Measurements from ENCODE around the gene LRCOL1.
A peak's percentile ranks its signal among the peaks of the same experiment; 100 is the strongest.

The LRCOL1 gene

DNA sequence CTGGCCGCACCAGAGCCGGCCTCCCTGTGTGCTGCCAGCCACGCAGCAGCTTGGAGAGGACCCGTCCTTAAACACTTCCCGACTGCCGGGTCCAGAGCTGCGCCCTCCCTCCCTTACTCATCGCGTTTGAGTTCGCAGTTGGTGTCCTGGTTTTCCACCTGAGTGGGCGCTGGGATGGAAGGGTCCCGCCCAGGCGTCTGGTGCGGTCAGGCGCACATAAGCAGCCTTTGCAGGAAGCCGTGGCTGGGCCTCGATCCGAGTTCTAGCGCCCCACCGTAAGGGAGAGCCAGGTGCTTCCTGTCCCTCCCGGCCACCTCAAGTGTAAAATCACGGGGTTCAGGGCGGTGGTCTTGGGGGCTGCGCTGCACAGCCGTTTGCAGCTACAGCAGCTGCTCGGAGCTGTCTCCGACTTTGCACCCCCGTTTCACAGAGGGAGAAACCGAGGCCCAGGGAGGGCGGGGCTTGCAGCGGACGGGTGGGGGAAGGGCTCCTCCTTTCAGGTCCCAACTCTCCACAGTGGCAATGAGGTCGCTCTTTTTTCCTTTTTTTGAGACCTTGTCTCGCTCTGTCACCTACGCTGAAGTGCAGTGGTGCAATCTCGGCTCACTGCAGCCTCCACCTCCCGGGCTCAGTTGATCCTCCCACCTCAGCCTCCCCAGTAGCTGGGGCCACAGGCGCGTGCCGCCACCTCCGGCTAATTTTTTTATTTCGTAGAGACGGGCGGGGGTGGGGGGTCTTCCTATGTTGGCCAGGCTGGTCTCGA, 51.3 kb downstream of the LRCOL1 start:
- Histone ChIP-seq H3K4me1 (ENCODE audit: control extremely low read depth in 1 of 4, control insufficient read depth in 4 of 4, insufficient read depth in 4 of 4, low read length in 3 of 4) (peaks cover 0 to 42% (median 40%) of the 10 kb centered on the region in 4 experiments), H3K4me3 (ENCODE audit: control insufficient read depth in 1 of 7, extremely low read depth in 1 of 7, insufficient read depth in 4 of 7, low read depth in 2 of 7, low read length in 6 of 7) (peak overlapping the region in 6 of 7 experiments; percentile 58 to 90 (median 74)), H3K9me3 (ENCODE audit: control extremely low read depth in 1 of 5, control insufficient read depth in 4 of 5, insufficient read depth in 2 of 5, low read depth in 1 of 5, low read length in 4 of 5) (no peaks in the 10 kb centered on the region), H3K27ac (ENCODE audit: insufficient read depth in 1 of 2, low read depth in 1 of 2, low read length in 2 of 2, poor library complexity in 1 of 2, severe bottlenecking in 2 of 2) (no peak overlapping the region), H3K36me3 (ENCODE audit: control insufficient read depth in 4 of 4, insufficient read depth in 4 of 4, low read length in 3 of 4) (peaks cover 0 to 5% (median 2%) of the 10 kb centered on the region in 4 experiments), H3K27me3 (replicated peaks in 2 of 5; ENCODE audit: control insufficient read depth in 4 of 5, insufficient read depth in 5 of 5, low read length in 4 of 5) (no peaks in the 10 kb centered on the region)
- CTCF ChIA-PET = interaction anchor here (0.8 to 1.2 kb wide), 5 partner anchors 36 to 130 kb away, joined by 3 to 4 read pairs (median 3); no protein-coding TSS in a partner anchor
- peak; percentile 74 to 96 (median 93) for DNase-seq
- POLR2A ChIA-PET = interaction anchor here (0.7 to 1.1 kb wide), 3 partner anchors 21 to 129 kb away, joined by 3 read pairs; no protein-coding TSS in a partner anchor
- 11% methylated on average over 35 of the region's 45 CpGs for WGBS (ENCODE audit: insufficient coverage)

GRCh38 chr12:132558042-132558856, 52.1 kb downstream of the LRCOL1 start:
- WGBS (ENCODE audit: insufficient coverage) = 77% methylated on average over 33 of the region's 35 CpGs
- no peak overlapping the region for H3K27ac ChIP-seq (ENCODE audit: insufficient read depth in 1 of 2, low read depth in 1 of 2, low read length in 2 of 2, poor library complexity in 1 of 2, severe bottlenecking in 2 of 2)
- CTCF ChIA-PET = interaction anchor here (0.9 to 1.1 kb wide), 4 partner anchors 56 to 143 kb away, joined by 3 to 5 read pairs (median 3); no protein-coding TSS in a partner anchor

GRCh38 chr12:132557291-132558015, 52.9 kb downstream of the LRCOL1 start:
- H3K4me3 ChIP-seq (ENCODE audit: control insufficient read depth in 1 of 7, extremely low read depth in 1 of 7, insufficient read depth in 4 of 7, low read depth in 2 of 7, low read length in 6 of 7) = no peak overlapping the region
- peaks cover 0 to 42% (median 40%) of the 10 kb centered on the region in 4 experiments for H3K4me1 ChIP-seq (ENCODE audit: control extremely low read depth in 1 of 4, control insufficient read depth in 4 of 4, insufficient read depth in 4 of 4, low read length in 3 of 4)
- H3K27me3 ChIP-seq (replicated peaks in 2 of 5; ENCODE audit: control insufficient read depth in 4 of 5, insufficient read depth in 5 of 5, low read length in 4 of 5) = no peaks in the 10 kb centered on the region
- no peak for DNase-seq
- POLR2A ChIA-PET = no interaction called here
- CTCF ChIA-PET = interaction anchor here (1.0 to 1.1 kb wide), 2 partner anchors 81 to 143 kb away, joined by 3 to 5 read pairs; no protein-coding TSS in a partner anchor
- no peaks in the 10 kb centered on the region for H3K9me3 ChIP-seq (ENCODE audit: control extremely low read depth in 1 of 5, control insufficient read depth in 4 of 5, insufficient read depth in 2 of 5, low read depth in 1 of 5, low read length in 4 of 5)
- peaks cover 0 to 11% (median 4%) of the 10 kb centered on the region in 4 experiments for H3K36me3 ChIP-seq (ENCODE audit: control insufficient read depth in 4 of 4, insufficient read depth in 4 of 4, low read length in 3 of 4)
- WGBS (ENCODE audit: insufficient coverage) = 100% methylated on average over 12 of the region's 19 CpGs
- no peak overlapping the region for H3K27ac ChIP-seq (ENCODE audit: insufficient read depth in 1 of 2, low read depth in 1 of 2, low read length in 2 of 2, poor library complexity in 1 of 2, severe bottlenecking in 2 of 2)

More at GRCh38 chr12:132558042-132558856, 52.1 kb downstream of the LRCOL1 start:
- peak overlapping the region in 3 of 7 experiments; percentile 73 to 85 (median 76) for H3K4me3 ChIP-seq (ENCODE audit: control insufficient read depth in 1 of 7, extremely low read depth in 1 of 7, insufficient read depth in 4 of 7, low read depth in 2 of 7, low read length in 6 of 7)
- H3K36me3 ChIP-seq (ENCODE audit: control insufficient read depth in 4 of 4, insufficient read depth in 4 of 4, low read length in 3 of 4) = peaks cover 0 to 8% (median 1%) of the 10 kb centered on the region in 4 experiments
- no peaks in the 10 kb centered on the region for H3K9me3 ChIP-seq (ENCODE audit: control extremely low read depth in 1 of 5, control insufficient read depth in 4 of 5, insufficient read depth in 2 of 5, low read depth in 1 of 5, low read length in 4 of 5)
- H3K27me3 ChIP-seq (replicated peaks in 2 of 5; ENCODE audit: control insufficient read depth in 4 of 5, insufficient read depth in 5 of 5, low read length in 4 of 5) = no peaks in the 10 kb centered on the region
- H3K4me1 ChIP-seq (ENCODE audit: control extremely low read depth in 1 of 4, control insufficient read depth in 4 of 4, insufficient read depth in 4 of 4, low read length in 3 of 4) = peaks cover 0 to 42% (median 40%) of the 10 kb centered on the region in 4 experiments
- POLR2A ChIA-PET = interaction anchor here (0.7 to 1.1 kb wide), 2 partner anchors 21 to 128 kb away, joined by 3 read pairs; no protein-coding TSS in a partner anchor
- peak in 2 of 3 donors; percentile 78 to 87 for DNase-seq

DNA sequence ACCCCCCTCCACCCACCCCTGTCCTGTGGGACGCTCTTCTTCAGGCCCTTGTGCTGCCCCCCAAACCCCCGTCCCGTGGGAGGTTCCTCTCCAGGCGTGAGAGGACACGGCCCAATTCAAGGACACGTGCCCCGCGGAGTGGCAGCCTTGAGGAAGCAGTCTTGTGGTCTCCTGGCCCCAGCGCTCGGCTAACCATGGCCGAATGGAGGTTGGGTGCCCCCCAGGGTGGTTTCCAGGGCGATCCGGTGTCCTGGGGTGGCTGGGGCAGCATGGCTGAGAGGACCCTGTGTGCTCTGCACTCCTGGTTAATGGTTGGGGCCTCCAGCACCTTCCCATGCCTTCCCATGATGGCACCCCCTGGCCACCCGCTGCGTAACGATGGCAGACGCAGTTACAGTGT, 53.6 kb downstream of the LRCOL1 start:
- Histone ChIP-seq H3K27me3 (replicated peaks in 2 of 5; ENCODE audit: control insufficient read depth in 4 of 5, insufficient read depth in 5 of 5, low read length in 4 of 5) (no peaks in the 10 kb centered on the region), H3K27ac (ENCODE audit: insufficient read depth in 1 of 2, low read depth in 1 of 2, low read length in 2 of 2, poor library complexity in 1 of 2, severe bottlenecking in 2 of 2) (no peak overlapping the region), H3K4me1 (ENCODE audit: control extremely low read depth in 1 of 4, control insufficient read depth in 4 of 4, insufficient read depth in 4 of 4, low read length in 3 of 4) (peaks cover 0 to 38% (median 37%) of the 10 kb centered on the region in 4 experiments), H3K9me3 (ENCODE audit: control extremely low read depth in 1 of 5, control insufficient read depth in 4 of 5, insufficient read depth in 2 of 5, low read depth in 1 of 5, low read length in 4 of 5) (no peaks in the 10 kb centered on the region), H3K36me3 (ENCODE audit: control insufficient read depth in 4 of 4, insufficient read depth in 4 of 4, low read length in 3 of 4) (peaks cover 0 to 12% (median 6%) of the 10 kb centered on the region in 4 experiments), H3K4me3 (ENCODE audit: control insufficient read depth in 1 of 7, extremely low read depth in 1 of 7, insufficient read depth in 4 of 7, low read depth in 2 of 7, low read length in 6 of 7) (no peak overlapping the region)
- WGBS (ENCODE audit: insufficient coverage) = 96% methylated on average over 17 of the region's 17 CpGs
- CTCF ChIA-PET = no interaction called here
- no peak for DNase-seq
- POLR2A ChIA-PET = no interaction called here

DNA sequence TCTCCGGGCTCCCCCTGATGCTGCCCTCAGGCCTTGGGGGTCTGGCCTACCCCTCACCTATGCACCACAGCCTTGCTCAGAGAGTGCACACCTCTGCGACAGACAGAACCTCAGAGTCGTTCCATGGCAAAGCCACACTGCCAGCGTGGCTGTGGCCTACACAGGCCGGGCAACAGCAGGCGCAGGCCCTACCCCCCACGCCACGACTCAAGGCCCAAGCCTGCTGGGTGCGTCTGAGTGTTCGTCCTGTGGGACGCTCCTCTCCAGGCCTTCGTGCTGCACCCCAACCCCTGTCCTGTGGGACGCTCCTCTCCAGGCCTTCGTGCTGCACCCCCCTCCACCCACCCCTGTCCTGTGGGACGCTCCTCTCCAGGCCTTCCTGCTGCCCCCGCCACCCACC, 54.2 kb downstream of the LRCOL1 start:
- WGBS (ENCODE audit: insufficient coverage) = 98% methylated on average over 12 of the region's 16 CpGs
- ChIA-PET CTCF (no interaction called here), POLR2A (no interaction called here)
- H3K27me3 ChIP-seq (replicated peaks in 2 of 5; ENCODE audit: control insufficient read depth in 4 of 5, insufficient read depth in 5 of 5, low read length in 4 of 5) = no peaks in the 10 kb centered on the region
- H3K27ac ChIP-seq (ENCODE audit: insufficient read depth in 1 of 2, low read depth in 1 of 2, low read length in 2 of 2, poor library complexity in 1 of 2, severe bottlenecking in 2 of 2) = no peak overlapping the region
- H3K9me3 ChIP-seq (ENCODE audit: control extremely low read depth in 1 of 5, control insufficient read depth in 4 of 5, insufficient read depth in 2 of 5, low read depth in 1 of 5, low read length in 4 of 5) = no peaks in the 10 kb centered on the region
- peaks cover 0 to 14% (median 6%) of the 10 kb centered on the region in 4 experiments for H3K36me3 ChIP-seq (ENCODE audit: control insufficient read depth in 4 of 4, insufficient read depth in 4 of 4, low read length in 3 of 4)
- no peak overlapping the region for H3K4me3 ChIP-seq (ENCODE audit: control insufficient read depth in 1 of 7, extremely low read depth in 1 of 7, insufficient read depth in 4 of 7, low read depth in 2 of 7, low read length in 6 of 7)
- H3K4me1 ChIP-seq (ENCODE audit: control extremely low read depth in 1 of 4, control insufficient read depth in 4 of 4, insufficient read depth in 4 of 4, low read length in 3 of 4) = peaks cover 0 to 32% (median 31%) of the 10 kb centered on the region in 4 experiments
- DNase-seq = no peak

DNA sequence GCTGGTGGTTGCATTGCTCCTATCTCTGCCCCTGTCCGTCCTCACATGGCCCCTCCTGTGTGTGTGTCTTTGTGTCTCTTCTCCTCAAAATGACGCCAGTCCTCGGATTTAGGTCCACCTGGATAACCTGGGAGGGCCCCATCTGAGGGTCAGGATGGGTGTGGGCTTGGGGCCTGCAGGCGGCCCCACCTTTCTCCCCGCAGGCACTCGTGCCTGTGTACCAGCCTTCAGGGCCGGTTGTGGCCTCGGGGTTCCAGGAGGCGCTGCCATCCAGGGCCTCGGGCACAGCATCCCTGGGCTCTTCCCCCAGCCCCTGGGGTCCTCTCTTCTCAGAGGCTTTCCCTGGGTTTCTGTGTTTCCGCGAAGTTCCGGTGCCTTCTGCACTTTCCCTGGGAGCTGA, 54.7 kb downstream of the LRCOL1 start:
- Histone ChIP-seq H3K9me3 (ENCODE audit: control extremely low read depth in 1 of 5, control insufficient read depth in 4 of 5, insufficient read depth in 2 of 5, low read depth in 1 of 5, low read length in 4 of 5) (no peaks in the 10 kb centered on the region), H3K27me3 (replicated peaks in 2 of 5; ENCODE audit: control insufficient read depth in 4 of 5, insufficient read depth in 5 of 5, low read length in 4 of 5) (no peaks in the 10 kb centered on the region), H3K4me1 (ENCODE audit: control extremely low read depth in 1 of 4, control insufficient read depth in 4 of 4, insufficient read depth in 4 of 4, low read length in 3 of 4) (peaks cover 0 to 27% (median 26%) of the 10 kb centered on the region in 4 experiments), H3K36me3 (ENCODE audit: control insufficient read depth in 4 of 4, insufficient read depth in 4 of 4, low read length in 3 of 4) (peaks cover 0 to 15% (median 8%) of the 10 kb centered on the region in 4 experiments), H3K4me3 (ENCODE audit: control insufficient read depth in 1 of 7, extremely low read depth in 1 of 7, insufficient read depth in 4 of 7, low read depth in 2 of 7, low read length in 6 of 7) (no peak overlapping the region), H3K27ac (ENCODE audit: insufficient read depth in 1 of 2, low read depth in 1 of 2, low read length in 2 of 2, poor library complexity in 1 of 2, severe bottlenecking in 2 of 2) (no peak overlapping the region)
- ChIA-PET POLR2A (no interaction called here), CTCF (no interaction called here)
- 95% methylated on average over 13 of the region's 13 CpGs for WGBS (ENCODE audit: insufficient coverage)
- DNase-seq = no peak
